Kidney epithelial cell (primary cell): Measurements from ENCODE around the gene SYNDIG1. TPM values are rescaled to one million over a fixed set of nuclear protein-coding genes. Genes with fewer than 3 reads are reported as not detected.

Source experiments
- DNase-seq: peaks from one replicate; pipeline ENCODE4 v3.0.0-alpha.2; 2010; ENCODE audit warnings: low read depth
- H3K27me3 ChIP-seq: 2 replicates; pipeline ENCODE4 v1.6.0; 2011; ENCODE audit warnings: low read length; ENCODE audit not compliant: control insufficient read depth, insufficient read depth
- H3K36me3 ChIP-seq: 2 replicates; pipeline ENCODE4 v1.5.1; 2011; ENCODE audit warnings: low read length; ENCODE audit not compliant: control insufficient read depth, insufficient read depth
- H3K4me3 ChIP-seq: 2 replicates; pipeline ENCODE4 v1.5.1; 2011; ENCODE audit warnings: low read depth, mild to moderate bottlenecking, control low read depth, low read length
- CTCF ChIP-seq: IDR thresholded peaks from 2 replicates; pipeline ENCODE4 v1.5.1; 2011; ENCODE audit warnings: mild to moderate bottlenecking, moderate library complexity, low read length, control low read depth, inconsistent platforms; ENCODE audit not compliant: insufficient read depth, poor library complexity, severe bottlenecking
- total RNA-seq: library from RNA; depleted of rRNA; stranded (reverse); fragments of >200 nt; gene quantifications from 2 replicates; pipeline ENCODE4 v1.2.3, GENCODE V29; 2015

Gene SYNDIG1
- total RNA-seq, 1 donor from 2014 or later = 0.67 TPM

- TF ChIP-seq CTCF = no peak
- no peak for DNase-seq
- H3K4me3 ChIP-seq = no peak overlapping the region
- no peaks in the 10 kb centered on the region for H3K36me3 ChIP-seq
- H3K27me3 ChIP-seq = peaks cover 2% of the 10 kb centered on the region
These were observed 20.3 kb upstream of the SYNDIG1 start for GRCh38 chr20:24449026-24449720.

DNA sequence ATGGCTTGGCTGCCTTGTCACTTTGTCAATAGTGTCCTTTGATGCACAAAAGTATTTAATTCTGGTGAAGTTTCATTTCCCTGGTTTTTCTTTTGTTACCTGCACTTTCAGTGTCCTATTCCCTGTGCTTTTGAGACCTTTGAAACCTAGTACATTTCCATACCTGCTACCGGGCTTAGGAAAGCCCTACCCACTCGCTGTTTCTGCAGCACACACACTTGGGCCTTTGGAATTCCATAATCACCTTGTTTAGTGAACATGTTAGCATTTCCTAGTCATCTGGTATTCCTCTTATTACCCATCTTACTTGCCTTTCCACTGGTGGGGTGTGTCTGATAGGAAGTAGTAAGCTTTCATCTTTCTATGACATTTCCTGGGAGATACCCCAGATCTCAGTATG, 19.3 kb upstream of the SYNDIG1 start:
- peaks cover 2% of the 10 kb centered on the region for H3K27me3 ChIP-seq
- TF ChIP-seq CTCF = no peak
- H3K4me3 ChIP-seq = no peak overlapping the region
- no peaks in the 10 kb centered on the region for H3K36me3 ChIP-seq
- DNase-seq = no peak

GRCh38 chr20:24450624-24451376, 18.6 kb upstream of the SYNDIG1 start:
- no peak for TF ChIP-seq CTCF
- no peak for DNase-seq
- Histone ChIP-seq H3K36me3 (no peaks in the 10 kb centered on the region), H3K27me3 (no peaks in the 10 kb centered on the region), H3K4me3 (no peak overlapping the region)

DNA sequence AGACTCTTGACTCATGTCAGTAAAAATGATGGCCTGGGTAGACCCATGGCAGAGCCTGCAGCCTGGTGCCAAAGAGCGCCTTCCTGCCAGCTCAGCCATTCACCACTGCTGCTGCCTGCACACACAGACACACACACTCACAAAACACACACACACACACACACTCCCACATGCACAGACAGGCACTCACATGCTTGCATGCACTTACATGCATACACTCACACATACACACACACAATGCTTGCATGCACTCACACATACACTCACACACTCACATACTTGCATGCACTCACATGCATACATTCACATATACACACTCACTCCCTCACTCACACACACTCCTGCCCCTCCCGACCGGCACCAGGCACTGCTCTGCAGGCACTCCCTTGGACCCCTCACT, 18.0 kb upstream of the SYNDIG1 start:
- no peak for DNase-seq
- no peaks in the 10 kb centered on the region for H3K36me3 ChIP-seq
- no peak overlapping the region for H3K4me3 ChIP-seq
- no peak for TF ChIP-seq CTCF
- no peaks in the 10 kb centered on the region for H3K27me3 ChIP-seq

- DNase-seq = no peak
- H3K27me3 ChIP-seq = peaks cover 4% of the 10 kb centered on the region
- no peak overlapping the region for H3K4me3 ChIP-seq
- no peak for TF ChIP-seq CTCF
- no peaks in the 10 kb centered on the region for H3K36me3 ChIP-seq
These were observed 17.4 kb upstream of the SYNDIG1 start for GRCh38 chr20:24452016-24452415.
